GM12864 (cell line): ENCODE data around the gene TMTC2.

ENCODE experiments used
- DNase-seq: peaks from one replicate; pipeline ENCODE4 v3.0.0-alpha.2; 2011; ENCODE audit warnings: low read depth
- H3K4me3 ChIP-seq: 2 replicates; pipeline ENCODE4 v1.5.1; 2011; ENCODE audit warnings: mild to moderate bottlenecking, low read depth, low read length, control low read depth
- CTCF ChIP-seq: IDR thresholded peaks from 2 replicates; pipeline ENCODE4 v1.5.1; 2011; ENCODE audit warnings: low read depth, mild to moderate bottlenecking, moderate library complexity, low read length, control low read depth, inconsistent platforms; ENCODE audit errors: missing control alignments

TMTC2 gene

GRCh38 chr12:82898441-82898840, 211.7 kb downstream of the TMTC2 start:
- TF ChIP-seq CTCF: no peak
- no peak overlapping the region for H3K4me3 ChIP-seq
- DNase-seq: no peak

GRCh38 chr12:82904219-82904790, 217.6 kb downstream of the TMTC2 start:
- H3K4me3 ChIP-seq: no peak overlapping the region
- TF ChIP-seq CTCF: no peak
- DNase-seq: no peak

GRCh38 chr12:82910246-82910893, 223.7 kb downstream of the TMTC2 start:
- DNase-seq: no peak
- H3K4me3 ChIP-seq: no peak overlapping the region
- TF ChIP-seq CTCF: no peak

- no peak for TF ChIP-seq CTCF
- no peak overlapping the region for H3K4me3 ChIP-seq
- DNase-seq: no peak
Measured at GRCh38 chr12:82912406-82912805, 225.7 kb downstream of the TMTC2 start.

- DNase-seq: no peak
- no peak overlapping the region for H3K4me3 ChIP-seq
- TF ChIP-seq CTCF: no peak
Measured at GRCh38 chr12:82919388-82920054, 232.8 kb downstream of the TMTC2 start.

GRCh38 chr12:82923935-82924334, 237.2 kb downstream of the TMTC2 start:
- no peak overlapping the region for H3K4me3 ChIP-seq
- no peak for TF ChIP-seq CTCF
- DNase-seq: no peak
